ENCODE data around the gene TBCCD1. TPM values are rescaled to one million over a fixed set of nuclear protein-coding genes. Genes with fewer than 3 reads are reported as not detected.

The TBCCD1 gene
- total RNA-seq, 1 experiment from 2014 or later: 37.1 TPM

DNA sequence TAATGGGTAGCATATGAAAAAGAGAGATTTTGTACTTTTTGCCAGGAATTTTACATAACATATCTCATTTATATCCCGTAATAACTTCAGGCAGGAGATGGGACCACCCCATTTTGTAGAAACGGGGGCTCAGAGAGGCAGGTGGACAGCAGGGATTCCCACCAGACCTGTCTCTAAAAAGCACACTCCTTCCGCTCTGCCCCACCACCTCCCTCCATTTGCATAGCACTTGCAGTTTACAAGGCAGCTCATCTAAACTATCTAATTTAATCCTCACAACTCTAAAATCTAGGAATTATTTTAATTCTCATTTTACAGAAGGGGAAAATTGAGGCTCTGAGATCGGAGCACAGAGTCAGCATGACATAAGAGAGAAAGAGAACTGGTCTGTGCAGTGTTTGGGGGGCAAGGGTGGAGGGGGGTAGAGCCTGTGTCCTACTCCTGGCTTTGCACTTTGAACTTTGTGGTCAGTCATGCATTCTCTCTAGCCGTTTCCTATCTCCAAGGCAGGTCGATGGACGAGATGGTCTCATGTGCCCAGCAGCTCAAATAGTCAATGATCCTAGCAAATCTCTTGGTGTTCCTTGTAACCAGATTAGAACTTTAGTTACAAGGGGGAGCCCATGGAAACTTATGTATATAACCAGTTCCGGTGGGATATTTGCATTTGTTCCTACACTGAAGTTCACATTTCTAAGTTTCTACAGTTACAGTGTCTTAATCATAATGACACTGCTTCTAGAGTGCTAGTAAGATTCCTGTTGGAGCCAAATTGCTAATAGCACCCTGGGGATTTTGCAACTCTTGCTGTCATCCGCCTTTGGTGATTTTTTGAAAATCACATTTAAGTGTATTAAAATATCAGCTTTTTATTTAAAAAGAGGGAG, 41.5 kb downstream of the TBCCD1 start:
- DNase-seq (ENCODE audit: low spot score): no peak

DNA sequence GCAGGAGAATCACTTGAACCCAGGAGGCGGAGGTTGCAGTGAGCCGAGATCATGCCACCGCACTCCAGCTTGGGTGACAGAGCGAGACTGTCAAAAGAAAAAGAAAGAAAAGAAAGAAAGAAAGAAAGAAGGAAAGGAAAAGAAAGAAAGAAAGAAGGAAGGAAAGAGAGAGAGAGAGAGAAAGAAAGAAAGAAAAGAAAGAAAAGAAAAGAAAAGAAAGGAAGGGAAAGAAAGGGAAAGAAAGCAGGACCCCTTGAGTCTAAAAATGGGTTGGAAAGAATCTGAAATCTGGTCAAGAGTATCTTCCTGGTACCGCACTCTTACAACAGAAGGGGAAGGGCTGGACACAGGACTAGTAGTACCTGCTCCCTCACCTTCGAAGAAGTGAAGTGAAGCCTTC, 42.5 kb downstream of the TBCCD1 start:
- in situ Hi-C loops (cut with HindIII; ENCODE audit: low sequenced_read_pairs): no loop called here
- DNase-seq (ENCODE audit: low spot score): no peak

More for the DNA sequence above, 41.5 kb downstream of the TBCCD1 start:
- in situ Hi-C loops (cut with HindIII; ENCODE audit: low sequenced_read_pairs): no loop called here

GRCh38 chr3:186523434-186523833, 43.7 kb downstream of the TBCCD1 start:
- in situ Hi-C loops (cut with HindIII; ENCODE audit: low sequenced_read_pairs): no loop called here
- no peak for DNase-seq (ENCODE audit: low spot score)

DNA sequence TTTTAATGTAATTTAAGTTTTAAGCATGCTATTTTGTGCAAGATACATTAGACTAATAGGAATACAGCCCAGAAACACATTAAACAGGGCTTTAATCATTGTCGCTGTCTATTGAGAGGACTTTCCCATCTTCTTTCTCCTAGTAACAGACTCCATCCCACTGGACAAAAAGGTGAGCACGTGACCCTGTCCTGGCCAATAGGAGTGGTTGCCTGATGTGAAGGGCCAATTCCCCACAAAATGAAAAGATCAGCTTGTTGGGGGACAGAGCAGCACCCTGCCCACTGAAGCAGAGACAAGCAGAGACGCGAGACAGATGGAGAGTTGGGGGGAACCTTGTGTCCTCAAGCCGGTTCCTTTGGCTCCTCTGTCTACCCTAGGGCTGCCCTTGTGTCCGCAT, 44.1 kb downstream of the TBCCD1 start:
- in situ Hi-C loops (cut with HindIII; ENCODE audit: low sequenced_read_pairs): no loop called here
- DNase-seq (ENCODE audit: low spot score): no peak

- in situ Hi-C loops (cut with HindIII; ENCODE audit: low sequenced_read_pairs): no loop called here
- DNase-seq (ENCODE audit: low spot score): no peak
Measured at GRCh38 chr3:186520957-186521842, 45.9 kb downstream of the TBCCD1 start.

DNA sequence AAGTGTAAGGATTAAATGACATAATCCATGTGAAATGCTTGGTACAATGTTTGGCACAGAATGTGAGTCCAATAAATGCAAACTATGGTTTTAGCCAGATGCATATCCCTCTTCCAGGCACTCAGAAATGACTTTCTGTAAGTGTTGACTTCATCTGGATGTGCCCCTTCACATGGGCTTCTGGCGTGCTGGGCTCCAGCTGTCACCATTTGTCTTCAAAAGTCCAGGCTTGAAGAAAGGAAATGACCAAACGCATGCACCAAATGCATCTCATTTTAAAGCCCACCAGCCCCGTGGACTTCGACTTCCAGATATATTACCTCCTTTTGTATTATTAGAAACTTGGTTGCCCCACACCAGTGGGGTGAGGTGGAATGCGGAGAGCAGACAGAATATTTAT, 46.7 kb downstream of the TBCCD1 start:
- no peak for DNase-seq (ENCODE audit: low spot score)
- in situ Hi-C loops (cut with HindIII; ENCODE audit: low sequenced_read_pairs): no loop called here

GRCh38 chr3:186519021-186519658, 48.0 kb downstream of the TBCCD1 start:
- no peak for DNase-seq (ENCODE audit: low spot score)
- in situ Hi-C loops (cut with HindIII; ENCODE audit: low sequenced_read_pairs): no loop called here

DNA sequence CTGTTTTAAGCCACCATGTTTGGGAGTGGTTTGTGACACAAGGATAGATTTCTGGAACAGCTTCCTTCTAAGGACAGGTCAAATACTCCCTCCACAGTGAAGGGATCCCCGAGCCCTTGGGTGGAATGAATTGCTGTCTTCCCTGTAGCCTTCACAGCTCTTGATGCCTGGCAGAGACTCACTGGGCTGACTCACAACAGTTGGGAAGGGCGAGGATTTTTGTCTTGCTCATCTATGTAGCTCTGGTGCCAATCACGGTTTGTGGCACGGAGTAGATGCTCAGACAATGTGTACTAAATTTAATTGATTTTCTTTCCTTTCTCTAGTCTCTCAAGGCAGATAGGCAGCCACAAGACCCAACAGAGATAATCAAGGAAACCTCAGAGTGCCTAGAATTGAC, 49.9 kb downstream of the TBCCD1 start:
- DNase-seq (ENCODE audit: low spot score): no peak
- in situ Hi-C loops (cut with HindIII; ENCODE audit: low sequenced_read_pairs): no loop called here

GRCh38 chr3:186516646-186517045, 50.5 kb downstream of the TBCCD1 start:
- in situ Hi-C loops (cut with HindIII; ENCODE audit: low sequenced_read_pairs): no loop called here
- no peak for DNase-seq (ENCODE audit: low spot score)

- in situ Hi-C loops (cut with HindIII; ENCODE audit: low sequenced_read_pairs): no loop called here
- no peak for DNase-seq (ENCODE audit: low spot score)
Measured at GRCh38 chr3:186515125-186515524, 52.0 kb downstream of the TBCCD1 start.

DNA sequence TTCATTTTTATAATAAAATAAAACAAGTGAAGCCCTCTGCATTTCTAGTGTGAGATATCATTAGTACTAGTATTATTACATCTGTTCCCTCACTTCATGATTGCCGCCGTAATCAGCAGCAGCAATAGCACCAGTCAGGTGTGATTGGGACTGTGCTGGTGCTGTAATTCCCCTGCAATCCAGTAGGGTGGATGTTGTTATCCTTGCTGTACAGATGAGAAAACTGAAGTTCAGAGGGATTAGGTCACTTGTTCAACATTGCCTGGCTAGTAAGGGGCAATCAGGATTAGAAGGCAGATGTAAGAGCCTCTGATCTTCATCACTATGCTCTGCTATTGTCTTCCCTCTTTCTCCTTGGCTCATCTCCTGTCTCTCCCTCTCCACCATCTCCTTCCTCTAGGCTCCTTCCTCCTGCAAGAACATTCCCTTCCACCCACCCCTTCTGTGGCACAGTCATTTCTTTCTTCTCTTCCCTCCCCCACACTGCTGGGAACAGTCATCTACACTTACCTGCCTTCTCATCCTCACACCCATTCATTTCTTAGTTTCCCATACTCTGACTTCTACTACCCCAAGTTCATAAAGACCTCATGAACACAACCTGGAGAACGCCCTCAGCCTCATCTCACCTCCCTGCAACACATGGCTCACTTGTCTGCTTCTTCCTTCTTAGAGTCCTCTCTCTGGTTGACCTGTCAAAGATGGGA, 52.7 kb downstream of the TBCCD1 start:
- in situ Hi-C loops (cut with HindIII; ENCODE audit: low sequenced_read_pairs): no loop called here
- DNase-seq (ENCODE audit: low spot score): no peak

DNA sequence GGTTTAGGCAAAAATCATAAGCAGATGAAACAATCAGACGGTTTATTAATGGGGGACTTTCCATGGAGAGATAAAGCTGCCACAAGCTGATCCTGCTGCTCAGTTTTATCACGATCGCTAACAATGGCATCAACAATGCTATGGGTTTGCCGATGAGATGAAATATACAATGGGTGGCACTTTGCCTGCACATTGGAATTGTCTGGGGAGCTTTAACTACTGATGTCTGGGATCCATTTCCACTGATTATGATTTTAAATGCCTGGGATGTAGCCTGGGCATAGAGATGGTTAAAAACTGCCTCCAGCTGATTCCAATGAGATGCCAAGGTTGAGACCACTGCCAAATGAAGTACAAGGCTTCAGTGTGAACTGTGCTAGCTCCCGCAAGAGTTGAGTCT, 53.8 kb downstream of the TBCCD1 start:
- in situ Hi-C loops (cut with HindIII; ENCODE audit: low sequenced_read_pairs): no loop called here
- DNase-seq (ENCODE audit: low spot score): no peak

DNA sequence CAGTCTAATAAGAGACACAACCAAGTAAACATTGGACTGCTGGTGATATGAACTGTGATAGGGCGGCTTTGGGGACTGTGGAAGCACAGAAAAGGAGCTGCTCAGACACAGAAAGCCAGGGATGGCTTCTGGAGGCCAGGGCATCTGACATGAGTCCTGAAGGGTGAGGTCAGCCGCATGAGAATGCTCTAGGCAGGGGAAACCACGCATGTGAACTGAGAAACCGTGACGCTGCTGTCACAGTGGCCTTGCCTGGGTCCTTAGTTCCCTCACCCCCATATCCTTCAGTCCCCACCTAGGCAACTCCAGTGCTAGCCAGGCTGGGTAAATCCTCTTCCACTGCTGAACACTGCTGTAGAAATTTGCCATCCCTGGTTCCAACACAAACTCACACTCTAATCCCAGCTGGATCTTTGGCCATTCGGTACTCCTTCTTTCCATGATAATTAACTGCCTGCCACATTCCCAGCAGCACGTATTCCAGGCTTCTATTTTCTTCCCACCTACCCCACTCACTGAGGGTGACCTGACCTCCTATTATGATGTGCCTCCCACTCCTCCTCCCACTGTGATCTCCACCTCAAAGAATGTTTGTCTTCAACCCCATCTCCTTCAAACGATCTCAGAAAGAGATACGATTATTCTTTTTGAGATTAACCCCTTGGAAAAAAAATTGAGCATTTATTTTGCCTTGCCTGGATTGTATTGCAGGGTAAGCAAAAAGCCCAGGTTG, 54.4 kb downstream of the TBCCD1 start:
- in situ Hi-C loops (cut with HindIII; ENCODE audit: low sequenced_read_pairs): no loop called here
- DNase-seq (ENCODE audit: low spot score): no peak

- in situ Hi-C loops (cut with HindIII; ENCODE audit: low sequenced_read_pairs): no loop called here
- DNase-seq (ENCODE audit: low spot score): no peak
Measured at GRCh38 chr3:186511702-186512101, 55.4 kb downstream of the TBCCD1 start.

DNA sequence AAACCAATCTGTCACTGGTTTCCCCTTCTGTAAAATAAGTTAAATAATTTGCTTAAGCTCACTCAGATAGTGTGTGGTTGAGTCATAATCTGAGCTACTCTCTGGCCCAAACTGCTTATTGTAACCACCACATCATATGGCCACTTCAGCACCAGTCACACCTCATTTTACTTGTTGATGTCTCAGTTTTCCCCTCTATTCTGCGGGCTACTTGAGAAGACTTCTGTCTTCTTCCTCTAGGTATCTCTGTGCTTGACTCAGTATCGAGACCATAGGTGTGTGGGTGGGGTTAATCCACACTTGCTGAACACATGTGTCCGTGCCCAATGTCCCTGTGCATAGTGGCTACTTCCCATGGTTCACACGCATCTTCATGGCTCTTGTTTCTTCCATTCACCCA, 55.9 kb downstream of the TBCCD1 start:
- in situ Hi-C loops (cut with HindIII; ENCODE audit: low sequenced_read_pairs): no loop called here
- DNase-seq (ENCODE audit: low spot score): no peak

DNA sequence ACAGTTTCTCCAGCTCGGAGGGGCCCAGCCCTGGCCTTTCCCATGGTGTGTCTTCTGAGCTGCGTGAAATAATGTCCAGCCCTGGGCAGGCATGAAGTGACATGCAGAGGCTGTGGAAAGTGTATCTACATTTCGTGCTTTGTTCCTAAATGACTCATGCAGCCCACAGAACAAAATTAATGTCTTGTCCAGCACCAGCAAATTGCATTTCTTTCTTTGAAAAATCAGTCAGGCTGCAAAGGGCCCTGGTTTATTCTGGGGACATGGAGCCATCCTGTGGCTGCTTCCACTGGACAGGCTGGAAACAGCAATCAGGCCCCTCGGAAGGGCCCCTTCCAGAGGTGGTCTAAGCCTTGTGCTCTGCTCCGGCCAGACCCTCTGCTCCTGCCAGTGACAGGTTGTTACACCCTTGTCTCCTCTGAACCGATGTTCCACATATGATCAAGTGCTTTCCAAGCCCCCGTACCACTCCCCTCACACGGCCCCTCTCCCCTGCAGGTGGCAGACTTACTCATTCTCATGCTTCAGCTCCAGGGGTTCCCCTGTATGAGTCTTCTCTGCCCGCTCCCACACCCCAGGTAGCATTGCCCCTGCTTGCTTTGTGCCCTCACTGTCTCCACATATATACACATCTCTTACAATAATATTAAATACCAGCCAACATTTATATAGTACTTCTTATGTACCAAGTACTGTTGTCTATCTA, 56.6 kb downstream of the TBCCD1 start:
- in situ Hi-C loops (cut with HindIII; ENCODE audit: low sequenced_read_pairs): no loop called here
- no peak for DNase-seq (ENCODE audit: low spot score)

GRCh38 chr3:186509423-186509822, 57.7 kb downstream of the TBCCD1 start:
- in situ Hi-C loops (cut with HindIII; ENCODE audit: low sequenced_read_pairs): no loop called here
- DNase-seq (ENCODE audit: low spot score): no peak

GRCh38 chr3:186506857-186507256, 60.3 kb downstream of the TBCCD1 start:
- in situ Hi-C loops (cut with HindIII; ENCODE audit: low sequenced_read_pairs): no loop called here
- no peak for DNase-seq (ENCODE audit: low spot score)

All from G401 (cell line).